HCT116 (cell line): ENCODE data around the gene RBM42. TPM values are rescaled to one million over a fixed set of nuclear protein-coding genes. Genes with fewer than 3 reads are reported as not detected.

ENCODE experiments used
- ATAC-seq: fragments of 200-7000 bp; cut with Tn5 transposase; 2 replicates; pipeline ENCODE4 v1.9.1; 2020; ENCODE audit warnings: mild to moderate bottlenecking, moderate library complexity
- BruUV-seq: library from RNA; stranded (reverse); fragments of 400-500 nt; replicated peaks from 2 replicates; lab custom pipeline; 2021; lab: Mats Ljungman, UMichigan
- CTCF ChIA-PET: fragments of 300-600 bp; sonication (Branson Sonifier 250); formaldehyde crosslinking; loops from one replicate; lab custom pipeline; 2021; ENCODE audit warnings: antibody characterized with exemption; lab: Charles Lee
- POLR2A ChIA-PET: fragments of 300-600, 350-600 bp; sonication (Branson Sonifier 250); formaldehyde crosslinking; loops from one replicate; lab custom pipeline; 2021; ENCODE audit warnings: antibody characterized with exemption; lab: Charles Lee
- RAD21 ChIA-PET, 2 experiments: fragments of 300-600 bp; sonication (Branson Sonifier 250); formaldehyde crosslinking; loops; one replicate each; lab custom pipeline; 2023; ENCODE audit warnings: low total read pairs in 2 of 2; ENCODE audit not compliant: uncharacterized antibody in 2 of 2, unreplicated experiment in 2 of 2, low non-redundant PET in 1 of 2; lab: Charles Lee
- DNase-seq: peaks from one replicate; pipeline ENCODE4 v3.0.0-alpha.2; 2010; ENCODE audit warnings: low read depth, low spot score
- H2AFZ ChIP-seq: fragments of 200-600 bp; shearing (Covaris generic), sonication (generic); 2 replicates; pipeline ENCODE4 v1.6.1; 2017; ENCODE audit warnings: low read depth, mixed run types, mixed read lengths, antibody characterized with exemption, low read length; ENCODE audit not compliant: poor library complexity, severe bottlenecking
- H3K27ac ChIP-seq: 2 replicates; pipeline ENCODE4 v1.5.1; 2012; ENCODE audit warnings: low read depth, low read length
- H3K27me3 ChIP-seq: fragments of 200-600 bp; sonication (generic); 2 replicates; pipeline ENCODE4 v1.6.1; 2016; ENCODE audit warnings: mixed run types, low read length, mixed read lengths; ENCODE audit not compliant: insufficient read depth
- H3K36me3 ChIP-seq, 2 experiments: fragments of 200-500 bp in 1 of 2; fragments of 200-600 bp in 1 of 2; sonication (Bioruptor generic) in 1 of 2; sonication (generic) in 1 of 2; 2 replicates each; pipeline versions ENCODE4 v1.5.1 to v1.6.1; 2014 to 2016; ENCODE audit warnings: low read length in 2 of 2, inconsistent platforms in 1 of 2, mixed read lengths in 1 of 2, mixed run types in 1 of 2; ENCODE audit not compliant: insufficient read depth in 2 of 2, control insufficient read depth in 1 of 2
- H3K4me1 ChIP-seq, 2 experiments: fragments of 200-600 bp in 1 of 2; sonication (generic) in 1 of 2; 2 replicates each; pipeline versions ENCODE4 v1.5.1 to v1.6.1; 2012 to 2017; ENCODE audit warnings: low read length in 2 of 2, inconsistent platforms in 1 of 2, mild to moderate bottlenecking in 1 of 2, mixed read lengths in 1 of 2, mixed run types in 1 of 2, moderate library complexity in 1 of 2; ENCODE audit not compliant: insufficient read depth in 2 of 2, control insufficient read depth in 1 of 2
- H3K4me2 ChIP-seq: fragments of 200-600 bp; sonication (generic); 2 replicates; pipeline ENCODE4 v1.6.1; 2017; ENCODE audit warnings: mixed run types, low read length, mixed read lengths
- H3K4me3 ChIP-seq, 2 experiments: fragments of 200-600 bp in 1 of 2; sonication (generic) in 1 of 2; replicated peaks in 1 of 2; 2 replicates each; pipeline ENCODE4 v1.5.1; 2011 to 2016; ENCODE audit warnings: low read length in 2 of 2, control low read depth in 1 of 2, low read depth in 1 of 2, mild to moderate bottlenecking in 1 of 2, mixed read lengths in 1 of 2, mixed run types in 1 of 2
- H3K79me2 ChIP-seq: fragments of 200-600 bp; sonication (generic); 2 replicates; pipeline ENCODE4 v1.6.1; 2017; ENCODE audit warnings: mild to moderate bottlenecking, mixed run types, low read length, moderate library complexity, mixed read lengths; ENCODE audit not compliant: insufficient read depth
- H3K9ac ChIP-seq: fragments of 200-600 bp; sonication (generic); 2 replicates; pipeline ENCODE4 v1.6.1; 2016; ENCODE audit warnings: low read length, mixed read lengths
- H3K9me2 ChIP-seq: fragments of 200-600 bp; sonication (generic), shearing (Covaris generic); 2 replicates; pipeline ENCODE4 v1.6.1; 2017; ENCODE audit warnings: mixed run types, mild to moderate bottlenecking, moderate library complexity; ENCODE audit not compliant: insufficient read depth
- H3K9me3 ChIP-seq, 2 experiments: fragments of 200-500 bp in 1 of 2; fragments of 200-600 bp in 1 of 2; sonication (Bioruptor generic) in 1 of 2; sonication (generic) in 1 of 2; 2 replicates each; pipeline ENCODE4 v1.6.1; 2014 to 2017; ENCODE audit warnings: low read length in 2 of 2, mixed read lengths in 2 of 2, inconsistent platforms in 1 of 2, low read depth in 1 of 2, mild to moderate bottlenecking in 1 of 2, mixed run types in 1 of 2, moderate library complexity in 1 of 2; ENCODE audit not compliant: control insufficient read depth in 1 of 2, insufficient read depth in 1 of 2
- H4K20me1 ChIP-seq: fragments of 200-600 bp; sonication (generic), shearing (Covaris generic); 2 replicates; pipeline ENCODE4 v1.6.1; 2017; ENCODE audit warnings: mixed run types, mild to moderate bottlenecking, moderate library complexity; ENCODE audit not compliant: insufficient read depth
- CBX3 ChIP-seq: IDR thresholded peaks from 2 replicates; pipeline ENCODE4 v1.6.1; 2012; ENCODE audit warnings: low read depth
- ELF1 ChIP-seq: IDR thresholded peaks from 2 replicates; pipeline ENCODE4 v1.6.1; 2012; ENCODE audit warnings: low read depth, borderline replicate concordance
- FOSL1 ChIP-seq: IDR thresholded peaks from 2 replicates; pipeline ENCODE4 v1.6.1; 2012; ENCODE audit warnings: low read depth
- MAX ChIP-seq: IDR thresholded peaks from 2 replicates; pipeline ENCODE4 v1.6.1; 2012
- POLR2AphosphoS5 ChIP-seq: IDR thresholded peaks from 2 replicates; pipeline ENCODE4 v1.6.1; 2011; ENCODE audit warnings: mild to moderate bottlenecking, low read depth, low read length, moderate library complexity
- REST ChIP-seq: IDR thresholded peaks from 2 replicates; pipeline ENCODE4 v1.6.1; 2012; ENCODE audit warnings: low read depth
- SP1 ChIP-seq: IDR thresholded peaks from 2 replicates; pipeline ENCODE4 v1.6.1; 2012; ENCODE audit warnings: low read depth
- SRF ChIP-seq: IDR thresholded peaks from 2 replicates; pipeline ENCODE4 v1.6.1; 2012; ENCODE audit warnings: low read depth
- TCF7L2 ChIP-seq: IDR thresholded peaks from 2 replicates; pipeline ENCODE4 v1.7.0; 2011; ENCODE audit warnings: borderline replicate concordance, inconsistent platforms; ENCODE audit not compliant: insufficient read depth, insufficient read length; ENCODE audit errors: extremely low read depth
- ZFX ChIP-seq: fragments of 450-650 bp; IDR thresholded peaks from 2 replicates; pipeline ENCODE4 v1.6.1; 2017
- ZNF274 ChIP-seq: fragments of 200-500 bp; sonication (Bioruptor generic); IDR thresholded peaks from 2 replicates; pipeline ENCODE4 v1.6.1; 2014; ENCODE audit warnings: mild to moderate bottlenecking, low read depth, low read length, inconsistent platforms
- intact Hi-C: fragments of 100-400 bp; cut with micrococcal nuclease; formaldehyde crosslinking; loops from 2 replicates; pipeline ENCODE4 v1.10.0; 2022
- total RNA-seq: library from RNA; stranded (reverse); gene quantifications from one replicate; pipeline ENCODE4 v1.2.1, GENCODE V29; 2021; ENCODE audit not compliant: unreplicated experiment

Gene RBM42
- total RNA-seq, 1 experiment from 2014 or later = 87.2 TPM

DNA sequence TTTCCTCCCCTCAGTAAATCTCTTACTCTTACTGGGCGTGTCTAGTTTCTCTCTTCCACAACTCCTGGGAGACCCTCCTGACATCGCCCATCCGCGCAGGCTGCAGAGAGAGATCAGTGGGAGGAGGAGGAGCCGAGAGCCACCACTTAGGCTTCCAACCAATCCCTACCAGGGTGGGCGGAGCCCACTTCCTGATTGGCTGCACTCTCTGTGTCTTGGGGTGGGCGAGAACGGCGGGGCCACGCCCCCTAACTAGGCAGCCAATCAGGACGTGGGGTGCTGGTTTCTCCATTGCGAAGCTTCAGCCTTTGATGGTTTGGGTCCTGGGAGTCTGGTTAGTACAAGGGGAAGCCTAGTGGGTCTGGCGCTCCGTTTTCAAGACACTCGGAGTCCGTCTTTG lies 43.0 kb upstream of the RBM42 start, which contains the start of gene PMIS2 (continued):
- TF ChIP-seq ZNF274 = no peak
- no peak for TF ChIP-seq MAX
- TF ChIP-seq REST = no peak

GRCh38 chr19:35587321-35587720 lies 41.5 kb upstream of the RBM42 start:
- no peak overlapping the region for H3K9ac ChIP-seq
- no peaks in the 10 kb centered on the region for H3K36me3 ChIP-seq
- POLR2A ChIA-PET = no interaction called here
- no peak overlapping the region for H3K4me3 ChIP-seq
- no peaks in the 10 kb centered on the region for H3K9me3 ChIP-seq
- no peaks in the 10 kb centered on the region for H3K27me3 ChIP-seq
- no TSS peak for BruUV-seq
- H3K4me2 ChIP-seq = no peak overlapping the region
- ATAC-seq = no peak
- TF ChIP-seq TCF7L2 (no peak), CBX3 (no peak), SRF (no peak), ZFX (no peak), SP1 (no peak), POLR2AphosphoS5 (no peak), ELF1 (no peak), FOSL1 (no peak), MAX (no peak)
- TF ChIP-seq, all 23 proteins: peak for 0
- H3K4me1 ChIP-seq = no peaks in the 10 kb centered on the region
- no peak overlapping the region for H3K27ac ChIP-seq
- H3K9me2 ChIP-seq = no peaks in the 10 kb centered on the region
- H3K79me2 ChIP-seq = no peaks in the 10 kb centered on the region
- H4K20me1 ChIP-seq = no peaks in the 10 kb centered on the region
- CTCF ChIA-PET = no interaction called here
- H2AFZ ChIP-seq = no peak overlapping the region
- intact Hi-C loops = no loop called here
- DNase-seq = no peak
- RAD21 ChIA-PET = no interaction called here
